ENCODE measurements around the gene CMC4.

DNA sequence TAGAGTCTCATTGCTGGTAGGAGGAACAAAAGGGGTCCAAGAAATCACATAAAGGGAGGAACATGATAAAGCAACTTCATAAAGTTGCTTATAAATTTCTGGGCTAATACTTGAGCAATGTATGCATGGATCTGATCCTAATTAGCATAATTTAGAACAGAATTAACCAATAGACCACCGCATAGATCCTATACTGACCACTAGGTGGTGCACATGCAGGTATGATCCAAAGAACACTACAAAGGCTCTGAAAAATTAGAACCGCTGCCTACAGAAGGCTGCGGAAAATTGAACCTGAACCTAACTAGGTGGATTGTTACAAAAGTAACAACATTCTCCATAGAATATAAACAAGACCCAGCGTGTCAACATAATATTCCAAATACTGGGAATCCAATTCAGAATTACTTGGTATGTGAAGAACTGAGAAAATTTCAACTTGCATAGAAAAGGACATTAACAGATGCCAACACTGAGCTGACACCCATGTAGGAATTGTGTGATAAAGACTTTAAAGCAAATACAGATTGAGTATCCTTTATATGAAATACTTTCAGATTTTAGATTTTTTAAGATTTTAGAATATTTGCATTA is 23.6 kb upstream of the CMC4 start:
- TF ChIP-seq, protein P1, sequence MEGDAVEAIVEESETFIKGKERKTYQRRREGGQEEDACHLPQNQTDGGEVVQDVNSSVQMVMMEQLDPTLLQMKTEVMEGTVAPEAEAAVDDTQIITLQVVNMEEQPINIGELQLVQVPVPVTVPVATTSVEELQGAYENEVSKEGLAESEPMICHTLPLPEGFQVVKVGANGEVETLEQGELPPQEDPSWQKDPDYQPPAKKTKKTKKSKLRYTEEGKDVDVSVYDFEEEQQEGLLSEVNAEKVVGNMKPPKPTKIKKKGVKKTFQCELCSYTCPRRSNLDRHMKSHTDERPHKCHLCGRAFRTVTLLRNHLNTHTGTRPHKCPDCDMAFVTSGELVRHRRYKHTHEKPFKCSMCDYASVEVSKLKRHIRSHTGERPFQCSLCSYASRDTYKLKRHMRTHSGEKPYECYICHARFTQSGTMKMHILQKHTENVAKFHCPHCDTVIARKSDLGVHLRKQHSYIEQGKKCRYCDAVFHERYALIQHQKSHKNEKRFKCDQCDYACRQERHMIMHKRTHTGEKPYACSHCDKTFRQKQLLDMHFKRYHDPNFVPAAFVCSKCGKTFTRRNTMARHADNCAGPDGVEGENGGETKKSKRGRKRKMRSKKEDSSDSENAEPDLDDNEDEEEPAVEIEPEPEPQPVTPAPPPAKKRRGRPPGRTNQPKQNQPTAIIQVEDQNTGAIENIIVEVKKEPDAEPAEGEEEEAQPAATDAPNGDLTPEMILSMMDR (IDR thresholded peaks at IDR 0.05; ENCODE audit: poor library complexity, severe bottlenecking): peak; percentile 63
- peak; percentile 50 for TF ChIP-seq RAD21 (conservative IDR thresholded peaks at IDR 0.05)
- no peak for TF ChIP-seq EZH2 (IDR thresholded peaks at IDR 0.05; ENCODE audit: borderline replicate concordance, insufficient read depth, low read length, poor library complexity, severe bottlenecking)
- TF ChIP-seq TAF1 (IDR thresholded peaks at IDR 0.05; ENCODE audit: low read depth): no peak
- no peak for TF ChIP-seq POLR2AphosphoS5 (IDR thresholded peaks at IDR 0.05)

All from neural cell (in vitro differentiated cells).